ENCODE measurements around the gene ADCY9. TPM values are rescaled to one million over a fixed set of nuclear protein-coding genes. Genes with fewer than 3 reads are reported as not detected.
"Not testable (repeated sequence)": the region's sequence is repeated elsewhere in the genome, so short reads cannot be mapped to it uniquely, and the experiment has no call there.

The ADCY9 gene
- total and polyA plus RNA-seq, 9 donors: 9.5 to 17.5 (median 15.9) TPM

- Histone ChIP-seq H3K36me3 (ENCODE audit: control insufficient read depth, insufficient read depth, low read length) (peaks cover 28% of the 10 kb centered on the region), H3K27me3 (ENCODE audit: control insufficient read depth, insufficient read depth, low read length) (no peaks in the 10 kb centered on the region), H3K9me3 (replicated peaks; ENCODE audit: control insufficient read depth, low read depth, low read length) (peaks cover 4% of the 10 kb centered on the region), H3K27ac (ENCODE audit: low read length) (no peak overlapping the region), H3K4me1 (ENCODE audit: control insufficient read depth, insufficient read depth, low read length) (peaks cover 6% of the 10 kb centered on the region), H3K4me3 (ENCODE audit: low read length) (no peak overlapping the region)
- no peak for DNase-seq
- 92% methylated on average over 5 of the region's 8 CpGs for whole genome bisulfite sequencing (ENCODE audit: insufficient coverage)
Measured at GRCh38 chr16:3968551-3968950, 147.7 kb downstream of the ADCY9 start.

GRCh38 chr16:3966681-3967080 is 149.6 kb downstream of the ADCY9 start:
- no peak for DNase-seq
- Histone ChIP-seq H3K27ac (ENCODE audit: low read length) (no peak overlapping the region), H3K36me3 (ENCODE audit: control insufficient read depth, insufficient read depth, low read length) (peaks cover 27% of the 10 kb centered on the region), H3K27me3 (ENCODE audit: control insufficient read depth, insufficient read depth, low read length) (peaks cover 5% of the 10 kb centered on the region), H3K4me3 (ENCODE audit: low read length) (no peak overlapping the region), H3K9me3 (replicated peaks; ENCODE audit: control insufficient read depth, low read depth, low read length) (peaks cover 4% of the 10 kb centered on the region), H3K4me1 (ENCODE audit: control insufficient read depth, insufficient read depth, low read length) (peaks cover 15% of the 10 kb centered on the region)
- 96% methylated on average over 24 of the region's 24 CpGs for WGBS (ENCODE audit: insufficient coverage)

- H3K4me3 ChIP-seq (ENCODE audit: low read length): no peak overlapping the region
- H3K4me1 ChIP-seq (ENCODE audit: control insufficient read depth, insufficient read depth, low read length): peaks cover 15% of the 10 kb centered on the region
- no peak overlapping the region for H3K27ac ChIP-seq (ENCODE audit: low read length)
- WGBS (ENCODE audit: insufficient coverage): 97% methylated on average over 50 of the region's 50 CpGs
- H3K36me3 ChIP-seq (ENCODE audit: control insufficient read depth, insufficient read depth, low read length): peaks cover 24% of the 10 kb centered on the region
- H3K9me3 ChIP-seq (replicated peaks; ENCODE audit: control insufficient read depth, low read depth, low read length): peaks cover 4% of the 10 kb centered on the region
- H3K27me3 ChIP-seq (ENCODE audit: control insufficient read depth, insufficient read depth, low read length): peaks cover 5% of the 10 kb centered on the region
- no peak for DNase-seq
Measured at GRCh38 chr16:3965781-3966582, 150.3 kb downstream of the ADCY9 start.

- Histone ChIP-seq H3K27me3 (ENCODE audit: control insufficient read depth, insufficient read depth, low read length) (peaks cover 5% of the 10 kb centered on the region), H3K27ac (ENCODE audit: low read length) (no peak overlapping the region), H3K9me3 (replicated peaks; ENCODE audit: control insufficient read depth, low read depth, low read length) (peaks cover 4% of the 10 kb centered on the region), H3K36me3 (ENCODE audit: control insufficient read depth, insufficient read depth, low read length) (peaks cover 24% of the 10 kb centered on the region), H3K4me3 (ENCODE audit: low read length) (no peak overlapping the region), H3K4me1 (ENCODE audit: control insufficient read depth, insufficient read depth, low read length) (peaks cover 16% of the 10 kb centered on the region)
- 100% methylated on average over 5 of the region's 15 CpGs for WGBS (ENCODE audit: insufficient coverage)
- no peak for DNase-seq
Measured at GRCh38 chr16:3965306-3965705, 150.9 kb downstream of the ADCY9 start.

GRCh38 chr16:3964686-3965290 is 151.5 kb downstream of the ADCY9 start:
- peaks cover 4% of the 10 kb centered on the region for H3K9me3 ChIP-seq (replicated peaks; ENCODE audit: control insufficient read depth, low read depth, low read length)

GRCh38 chr16:3963886-3964685 is 152.2 kb downstream of the ADCY9 start:
- WGBS (ENCODE audit: insufficient coverage): 64% methylated on average over 23 of the region's 29 CpGs
- no peak for DNase-seq
- Histone ChIP-seq H3K4me1 (ENCODE audit: control insufficient read depth, insufficient read depth, low read length) (peaks cover 19% of the 10 kb centered on the region), H3K27me3 (ENCODE audit: control insufficient read depth, insufficient read depth, low read length) (peaks cover 5% of the 10 kb centered on the region), H3K9me3 (replicated peaks; ENCODE audit: control insufficient read depth, low read depth, low read length) (peaks cover 4% of the 10 kb centered on the region), H3K4me3 (ENCODE audit: low read length) (no peak overlapping the region), H3K36me3 (ENCODE audit: control insufficient read depth, insufficient read depth, low read length) (peaks cover 22% of the 10 kb centered on the region), H3K27ac (ENCODE audit: low read length) (no peak overlapping the region)

More at GRCh38 chr16:3964686-3965290, 151.5 kb downstream of the ADCY9 start:
- no peak for DNase-seq
- Histone ChIP-seq H3K27ac (ENCODE audit: low read length) (no peak overlapping the region), H3K4me1 (ENCODE audit: control insufficient read depth, insufficient read depth, low read length) (peaks cover 19% of the 10 kb centered on the region), H3K36me3 (ENCODE audit: control insufficient read depth, insufficient read depth, low read length) (peaks cover 24% of the 10 kb centered on the region), H3K4me3 (ENCODE audit: low read length) (no peak overlapping the region), H3K27me3 (ENCODE audit: control insufficient read depth, insufficient read depth, low read length) (peaks cover 5% of the 10 kb centered on the region)
- WGBS (ENCODE audit: insufficient coverage): 91% methylated on average over 20 of the region's 28 CpGs

- H3K4me3 ChIP-seq (ENCODE audit: low read length): no peak overlapping the region
- peaks cover 22% of the 10 kb centered on the region for H3K36me3 ChIP-seq (ENCODE audit: control insufficient read depth, insufficient read depth, low read length)
- peaks cover 19% of the 10 kb centered on the region for H3K4me1 ChIP-seq (ENCODE audit: control insufficient read depth, insufficient read depth, low read length)
- peak; percentile 50 for DNase-seq
- peaks cover 4% of the 10 kb centered on the region for H3K9me3 ChIP-seq (replicated peaks; ENCODE audit: control insufficient read depth, low read depth, low read length)
- H3K27me3 ChIP-seq (ENCODE audit: control insufficient read depth, insufficient read depth, low read length): peaks cover 5% of the 10 kb centered on the region
- peak overlapping the region; percentile 24 for H3K27ac ChIP-seq (ENCODE audit: low read length)
- WGBS (ENCODE audit: insufficient coverage): 19% methylated on average over 15 of the region's 17 CpGs
Measured at GRCh38 chr16:3963203-3963602, 153.0 kb downstream of the ADCY9 start.

GRCh38 chr16:3961449-3961849 is 154.8 kb downstream of the ADCY9 start:
- no peak for DNase-seq
- Histone ChIP-seq H3K27ac (ENCODE audit: low read length) (peak overlapping the region; percentile 87), H3K9me3 (replicated peaks; ENCODE audit: control insufficient read depth, low read depth, low read length) (peaks cover 2% of the 10 kb centered on the region), H3K27me3 (ENCODE audit: control insufficient read depth, insufficient read depth, low read length) (peaks cover 7% of the 10 kb centered on the region), H3K36me3 (ENCODE audit: control insufficient read depth, insufficient read depth, low read length) (peaks cover 16% of the 10 kb centered on the region), H3K4me1 (ENCODE audit: control insufficient read depth, insufficient read depth, low read length) (peaks cover 19% of the 10 kb centered on the region), H3K4me3 (ENCODE audit: low read length) (no peak overlapping the region)
- 82% methylated on average over 6 of the region's 11 CpGs for WGBS (ENCODE audit: insufficient coverage)

- Histone ChIP-seq H3K4me1 (ENCODE audit: control insufficient read depth, insufficient read depth, low read length) (peaks cover 19% of the 10 kb centered on the region), H3K4me3 (ENCODE audit: low read length) (peak overlapping the region; percentile 41), H3K27ac (ENCODE audit: low read length) (peak overlapping the region; percentile 87)
- not testable (repeated sequence) for H3K36me3 ChIP-seq (ENCODE audit: control insufficient read depth, insufficient read depth, low read length); H3K9me3 ChIP-seq (replicated peaks; ENCODE audit: control insufficient read depth, low read depth, low read length); H3K27me3 ChIP-seq (ENCODE audit: control insufficient read depth, insufficient read depth, low read length)
- peak; percentile 67 for DNase-seq
- 20% methylated on average over 2 of the region's 14 CpGs for WGBS (ENCODE audit: insufficient coverage)
Measured at GRCh38 chr16:3959926-3960590, 156.2 kb downstream of the ADCY9 start.

Measured in muscle of leg (tissue), 11 donors.